K562 (cell line): ENCODE data around the gene CBX2.

ENCODE experiments used
- CBX2 ChIP-seq: fragments of 200-600 bp; sonication (generic); IDR thresholded peaks from one replicate; pipeline ENCODE4 v1.6.1; 2012; ENCODE audit warnings: mild to moderate bottlenecking, low read length, inconsistent platforms; ENCODE audit not compliant: insufficient read depth, poor library complexity, severe bottlenecking
- DNMT1 ChIP-seq: fragments of 450-650 bp; IDR thresholded peaks from 2 replicates; pipeline ENCODE4 v1.6.1; 2016; ENCODE audit warnings: antibody characterized with exemption, mild to moderate bottlenecking
- FOXA1 ChIP-seq: fragments of 450-650 bp; IDR thresholded peaks from 2 replicates; pipeline ENCODE4 v1.6.1; 2016; ENCODE audit warnings: mild to moderate bottlenecking, borderline replicate concordance
- JUND ChIP-seq, 2 experiments: IDR thresholded peaks; 2 replicates in 1 of 2; 3 replicates in 1 of 2; pipeline ENCODE4 v1.6.1; 2011; ENCODE audit warnings: borderline replicate concordance in 2 of 2, low read depth in 2 of 2, low read length in 2 of 2, improper control_type of control experiment in 1 of 2, missing biosample characterization in 1 of 2, missing genetic modification characterization in 1 of 2, missing genetic modification reagents in 1 of 2
- NFE2L1 ChIP-seq: fragments of 450-650 bp; IDR thresholded peaks from 2 replicates; pipeline ENCODE4 v1.6.1; 2016; ENCODE audit warnings: missing genetic modification characterization, low read depth, mild to moderate bottlenecking, missing compliant biosample characterization, moderate library complexity, borderline replicate concordance
- POLR2A ChIP-seq: fragments of 450-650 bp; conservative IDR thresholded peaks from 2 replicates; pipeline ENCODE4 v1.6.1; 2016
- TEAD4 ChIP-seq, 2 experiments: sonication (generic) in 1 of 2; formaldehyde crosslinking in 1 of 2; IDR thresholded peaks; 2 replicates each; pipeline versions ENCODE4 v1.6.1 to v1.8.0; 2012 to 2022; ENCODE audit warnings: borderline replicate concordance in 1 of 2, inconsistent platforms in 1 of 2, low read length in 1 of 2, mild to moderate bottlenecking in 1 of 2, missing genetic modification reagents in 1 of 2
- U2AF2 ChIP-seq: fragments of 200-400 bp; formaldehyde crosslinking; optimal IDR thresholded peaks from 2 replicates; pipeline ENCODE3; 2017; ENCODE audit warnings: low read depth, mild to moderate bottlenecking, low read length
- ZNF589 ChIP-seq: fragments of 200-800 bp; sonication (Bioruptor generic); IDR thresholded peaks from 2 replicates; pipeline ENCODE4 v1.6.1; 2016; ENCODE audit warnings: low read depth, missing genetic modification characterization, missing compliant biosample characterization
- TF ChIP-seq, protein P1 (sequence below), 2 experiments: fragments of 450-650 bp; formaldehyde crosslinking in 1 of 2; IDR thresholded peaks; 2 replicates each; pipeline versions ENCODE4 v1.4.0 to v1.6.1; 2014 to 2020; ENCODE audit warnings: mild to moderate bottlenecking in 2 of 2, borderline replicate concordance in 1 of 2, low read depth in 1 of 2

DNA sequence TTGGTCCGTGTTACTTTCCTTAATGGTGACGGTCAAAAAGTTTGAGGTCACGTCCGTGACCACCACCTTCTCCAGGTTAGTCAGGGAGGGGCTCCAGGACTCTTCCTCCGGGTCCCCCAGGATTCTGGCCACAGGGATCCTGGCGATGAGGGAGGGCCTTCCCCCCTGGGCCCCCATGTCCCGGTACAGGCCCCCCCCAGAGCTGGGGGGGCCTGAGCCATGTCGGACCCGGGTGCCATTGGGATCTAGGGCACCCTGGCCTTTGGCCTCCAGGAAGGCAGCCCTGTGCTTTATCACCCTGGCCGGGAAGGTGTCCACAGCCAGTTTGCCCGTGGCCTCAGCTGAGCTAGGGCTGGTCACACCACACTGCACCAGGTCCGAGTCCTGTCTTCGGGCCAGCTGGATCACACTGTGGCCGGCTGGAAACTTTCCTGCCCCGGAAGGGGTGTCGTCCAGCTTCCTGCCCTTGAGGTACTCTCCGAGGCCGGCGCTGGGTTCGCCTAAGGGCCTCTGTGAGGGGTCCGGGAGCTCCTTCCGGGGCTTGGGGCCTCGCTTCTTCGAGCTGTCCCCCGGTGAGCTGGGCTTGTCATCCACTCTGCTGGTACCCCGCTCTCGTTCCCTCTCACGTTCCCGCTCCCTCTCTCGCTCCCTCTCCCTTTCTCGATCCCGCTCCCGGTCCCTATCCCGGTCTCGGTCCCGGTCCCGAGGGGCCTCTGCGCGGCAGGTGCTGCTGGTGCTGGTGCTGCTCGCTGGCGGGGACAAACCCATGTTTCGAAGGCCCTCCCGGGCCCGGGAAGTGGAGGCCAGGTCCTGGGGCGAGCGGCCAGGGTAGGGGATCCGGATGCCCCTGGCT, 16.9 kb downstream of the CBX2 start:
- TF ChIP-seq DNMT1 (no peak), JUND (IDR thresholded peaks at IDR 0.05; ENCODE audit: borderline replicate concordance, low read depth, low read length) (no peak), JUND (tag; IDR thresholded peaks at IDR 0.05; ENCODE audit: borderline replicate concordance, low read depth, low read length) (no peak), FOXA1 (no peak), NFE2L1 (tag) (no peak), TEAD4 (IDR thresholded peaks at IDR 0.05; ENCODE audit: low read length) (no peak), TEAD4 (CRISPR knock-in tag; IDR thresholded peaks at IDR 0.05; ENCODE audit: borderline replicate concordance) (no peak), U2AF2 (no peak), POLR2A (no peak), ZNF589 (CRISPR knock-in tag) (no peak), CBX2 (no peak)
- TF ChIP-seq, protein P1, sequence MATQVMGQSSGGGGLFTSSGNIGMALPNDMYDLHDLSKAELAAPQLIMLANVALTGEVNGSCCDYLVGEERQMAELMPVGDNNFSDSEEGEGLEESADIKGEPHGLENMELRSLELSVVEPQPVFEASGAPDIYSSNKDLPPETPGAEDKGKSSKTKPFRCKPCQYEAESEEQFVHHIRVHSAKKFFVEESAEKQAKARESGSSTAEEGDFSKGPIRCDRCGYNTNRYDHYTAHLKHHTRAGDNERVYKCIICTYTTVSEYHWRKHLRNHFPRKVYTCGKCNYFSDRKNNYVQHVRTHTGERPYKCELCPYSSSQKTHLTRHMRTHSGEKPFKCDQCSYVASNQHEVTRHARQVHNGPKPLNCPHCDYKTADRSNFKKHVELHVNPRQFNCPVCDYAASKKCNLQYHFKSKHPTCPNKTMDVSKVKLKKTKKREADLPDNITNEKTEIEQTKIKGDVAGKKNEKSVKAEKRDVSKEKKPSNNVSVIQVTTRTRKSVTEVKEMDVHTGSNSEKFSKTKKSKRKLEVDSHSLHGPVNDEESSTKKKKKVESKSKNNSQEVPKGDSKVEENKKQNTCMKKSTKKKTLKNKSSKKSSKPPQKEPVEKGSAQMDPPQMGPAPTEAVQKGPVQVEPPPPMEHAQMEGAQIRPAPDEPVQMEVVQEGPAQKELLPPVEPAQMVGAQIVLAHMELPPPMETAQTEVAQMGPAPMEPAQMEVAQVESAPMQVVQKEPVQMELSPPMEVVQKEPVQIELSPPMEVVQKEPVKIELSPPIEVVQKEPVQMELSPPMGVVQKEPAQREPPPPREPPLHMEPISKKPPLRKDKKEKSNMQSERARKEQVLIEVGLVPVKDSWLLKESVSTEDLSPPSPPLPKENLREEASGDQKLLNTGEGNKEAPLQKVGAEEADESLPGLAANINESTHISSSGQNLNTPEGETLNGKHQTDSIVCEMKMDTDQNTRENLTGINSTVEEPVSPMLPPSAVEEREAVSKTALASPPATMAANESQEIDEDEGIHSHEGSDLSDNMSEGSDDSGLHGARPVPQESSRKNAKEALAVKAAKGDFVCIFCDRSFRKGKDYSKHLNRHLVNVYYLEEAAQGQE (IDR thresholded peaks at IDR 0.05; ENCODE audit: borderline replicate concordance): no peak
- TF ChIP-seq, protein P1 (CRISPR knock-in tag; IDR thresholded peaks at IDR 0.05; ENCODE audit: low read depth): no peak
